Left forelimb (tissue), 1 donor: ENCODE results near the gene TBCD.

ENCODE experiments used
- DNase-seq: peaks from one replicate; pipeline ENCODE4 v3.0.0-alpha.2; 2018; ENCODE audit warnings: low spot score

TBCD gene

DNA sequence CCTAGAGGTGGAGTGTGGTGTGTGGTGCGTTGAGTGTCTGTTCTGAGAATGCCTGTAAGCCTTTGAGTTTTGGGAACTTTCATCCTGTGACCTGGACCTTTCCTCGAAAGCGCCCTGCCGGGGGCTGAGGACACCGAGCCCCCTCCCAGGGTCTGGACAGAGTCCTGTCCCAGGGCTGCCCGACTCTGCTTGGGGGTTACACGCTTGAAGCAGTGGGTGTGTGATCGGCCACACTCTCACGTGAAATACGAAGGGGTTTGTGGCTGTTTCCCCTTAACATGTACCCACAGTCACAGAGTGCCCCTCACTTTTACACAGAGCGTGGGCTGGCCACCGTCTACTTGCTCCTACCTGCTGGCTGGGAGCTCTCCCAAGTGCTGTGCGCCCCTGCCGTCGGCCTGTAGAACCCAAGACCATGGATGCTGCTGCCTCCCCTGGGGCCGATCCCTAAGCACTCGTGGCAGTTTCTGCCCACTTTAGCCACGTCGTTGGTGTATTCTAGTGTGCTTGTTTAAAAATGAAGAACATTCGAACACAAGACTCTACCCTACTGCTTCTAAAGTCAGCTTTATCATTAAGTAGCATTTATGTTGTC lies 81.1 kb downstream of the TBCD start:
- DNase-seq = no peak

- DNase-seq = no peak
These were observed 83.3 kb downstream of the TBCD start for GRCh38 chr17:82835122-82835521.

- no peak for DNase-seq
These were observed 84.1 kb downstream of the TBCD start for GRCh38 chr17:82835766-82836512.

- no peak for DNase-seq
These were observed 85.0 kb downstream of the TBCD start for GRCh38 chr17:82836823-82837357.

- DNase-seq = no peak
These were observed 85.9 kb downstream of the TBCD start for GRCh38 chr17:82837586-82838320.

DNA sequence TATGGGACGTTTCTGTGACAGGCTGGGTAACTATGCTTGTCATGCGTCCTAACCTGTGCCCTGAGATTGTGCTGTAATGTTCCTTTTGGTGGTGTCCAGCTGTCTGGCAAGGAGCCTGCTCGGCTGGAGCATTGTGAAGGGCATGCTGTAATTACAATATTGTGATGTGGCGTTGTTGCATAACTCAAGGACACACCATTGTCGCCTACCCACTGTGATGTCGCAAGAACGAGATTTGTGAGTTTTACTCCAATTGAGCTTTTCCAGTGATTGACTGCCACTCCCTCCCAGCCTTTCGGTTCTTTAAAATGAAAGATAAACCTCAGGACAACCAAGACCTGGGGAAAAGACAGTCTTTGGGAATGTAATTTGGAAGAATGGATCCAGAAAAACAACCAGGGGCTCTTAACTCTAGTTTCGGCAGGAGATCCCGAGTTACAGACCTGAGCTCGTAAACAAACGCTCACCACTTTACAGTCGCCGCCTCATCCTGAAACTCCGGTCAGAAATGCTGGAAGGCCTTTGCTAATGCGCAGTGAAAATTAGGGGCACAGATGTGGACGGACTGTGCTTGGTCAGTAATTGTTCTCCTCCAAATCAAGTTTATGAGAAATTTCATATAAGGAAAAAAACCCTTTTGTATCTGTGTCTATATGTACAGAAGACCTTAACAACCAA lies 86.7 kb downstream of the TBCD start:
- no peak for DNase-seq

GRCh38 chr17:82839617-82840292 lies 87.9 kb downstream of the TBCD start, which contains the start of gene ZNF750:
Gene ZNF750 (minus strand): TSS chr17:82840022. CDS start chr17:82832454, 7,568 bp downstream.
- no peak for DNase-seq

DNA sequence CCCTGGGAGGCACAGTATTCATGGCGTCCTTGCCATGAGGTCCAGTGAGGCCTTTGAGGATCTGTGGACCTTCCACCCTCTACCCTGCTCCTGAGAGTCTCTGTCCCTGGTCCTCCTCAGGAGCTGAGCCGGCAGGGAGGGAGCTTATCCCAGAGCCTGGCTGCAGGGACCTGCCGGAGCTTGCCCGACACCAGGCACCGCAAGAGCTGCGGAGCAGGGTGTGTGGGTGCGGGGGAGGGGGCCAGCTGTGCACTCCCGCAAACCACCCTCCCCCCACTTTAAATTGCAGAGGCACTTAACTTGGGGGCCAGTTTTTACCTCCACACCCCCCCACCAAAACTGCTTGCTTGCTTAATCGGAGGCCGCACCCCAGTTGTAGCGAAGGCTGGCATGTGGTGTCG lies 88.6 kb downstream of the TBCD start:
- no peak for DNase-seq

DNA sequence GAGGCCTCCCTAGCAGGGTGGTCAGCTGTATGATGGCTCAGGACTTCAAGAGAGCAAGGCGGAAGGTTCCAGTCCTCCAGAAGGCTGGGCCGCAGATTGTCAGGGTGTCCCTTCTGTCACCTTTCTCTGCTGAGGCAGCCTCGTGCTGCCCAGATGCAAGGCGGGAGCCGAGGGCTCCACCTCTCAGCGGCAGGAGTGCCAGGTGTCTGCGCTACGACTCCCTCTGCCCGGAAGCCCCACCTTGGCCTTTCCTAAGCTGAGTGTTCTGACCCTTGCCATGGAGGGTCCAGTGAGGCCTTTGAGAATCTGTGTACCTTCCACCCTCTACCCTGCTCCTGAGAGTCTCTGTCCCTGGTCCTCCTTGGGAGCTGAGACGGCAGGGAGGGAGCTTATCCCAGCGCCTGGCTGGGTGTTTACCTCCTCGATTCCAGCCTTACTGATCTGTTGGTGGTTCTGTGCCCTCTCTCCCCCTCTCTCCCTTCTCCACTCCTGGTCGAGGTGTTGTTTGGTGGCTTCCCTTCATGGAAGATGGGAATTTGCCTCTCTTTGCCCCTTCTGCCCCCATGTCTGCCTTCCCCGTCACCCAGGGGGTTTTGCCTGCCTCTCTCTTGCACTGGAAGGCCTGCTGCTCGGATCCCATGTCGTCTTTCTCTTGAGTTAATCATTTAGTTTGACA lies 90.2 kb downstream of the TBCD start:
- DNase-seq = no peak

- no peak for DNase-seq
These were observed 92.2 kb downstream of the TBCD start for GRCh38 chr17:82843904-82844680.

DNA sequence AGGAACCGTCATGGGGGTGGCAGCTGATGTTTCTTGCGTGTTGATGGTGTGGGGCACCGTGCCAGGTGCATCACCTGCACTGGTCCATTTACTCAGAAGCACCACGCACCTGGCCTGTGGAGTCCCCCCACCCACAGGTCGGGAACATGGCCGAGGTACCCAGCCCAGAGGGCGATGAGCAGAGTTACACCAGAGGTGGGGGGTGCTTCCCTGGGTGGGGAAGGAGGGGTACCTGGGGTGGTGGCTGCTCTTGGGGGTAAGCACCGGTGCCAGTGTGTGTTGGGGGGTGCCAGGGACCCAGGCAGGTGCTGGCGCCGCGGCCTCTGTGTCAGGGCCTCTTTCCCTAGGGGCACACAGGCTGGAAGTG lies 92.9 kb downstream of the TBCD start:
- no peak for DNase-seq

- DNase-seq = no peak
These were observed 93.4 kb downstream of the TBCD start for GRCh38 chr17:82845163-82845807.

DNA sequence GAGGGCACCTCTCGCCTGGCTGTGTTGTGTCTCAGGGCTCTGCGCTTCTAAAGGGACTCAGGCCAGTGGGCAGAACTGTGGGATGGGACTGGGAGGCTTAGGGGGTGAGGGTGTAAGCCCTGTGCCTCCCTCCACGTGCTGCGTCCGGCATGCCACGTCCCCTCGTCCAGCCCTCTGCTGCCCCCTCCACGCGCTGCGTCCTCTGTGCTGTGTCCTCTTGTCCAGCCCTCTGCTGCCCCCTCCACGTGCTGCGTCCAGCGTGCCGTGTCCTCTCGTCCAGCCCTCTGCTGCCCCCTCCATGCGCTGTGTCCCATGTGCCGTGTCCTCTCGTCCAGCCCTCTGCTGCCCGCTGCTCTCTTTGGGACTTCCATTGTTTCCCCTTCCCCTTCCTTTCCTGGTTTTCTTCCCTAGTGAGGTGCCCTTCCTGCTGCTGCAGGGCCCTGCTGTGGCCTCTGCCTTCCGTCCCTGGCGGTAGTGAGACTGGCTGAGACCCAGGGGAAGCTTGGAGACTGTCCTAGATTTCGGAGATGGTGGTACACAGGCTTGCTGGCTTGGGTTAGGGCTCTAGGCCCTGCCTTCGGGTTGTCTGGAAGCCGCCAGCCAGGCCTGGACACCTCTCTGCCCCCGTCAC lies 94.3 kb downstream of the TBCD start:
- no peak for DNase-seq

- DNase-seq = no peak
These were observed 96.2 kb downstream of the TBCD start for GRCh38 chr17:82848022-82848592.

DNA sequence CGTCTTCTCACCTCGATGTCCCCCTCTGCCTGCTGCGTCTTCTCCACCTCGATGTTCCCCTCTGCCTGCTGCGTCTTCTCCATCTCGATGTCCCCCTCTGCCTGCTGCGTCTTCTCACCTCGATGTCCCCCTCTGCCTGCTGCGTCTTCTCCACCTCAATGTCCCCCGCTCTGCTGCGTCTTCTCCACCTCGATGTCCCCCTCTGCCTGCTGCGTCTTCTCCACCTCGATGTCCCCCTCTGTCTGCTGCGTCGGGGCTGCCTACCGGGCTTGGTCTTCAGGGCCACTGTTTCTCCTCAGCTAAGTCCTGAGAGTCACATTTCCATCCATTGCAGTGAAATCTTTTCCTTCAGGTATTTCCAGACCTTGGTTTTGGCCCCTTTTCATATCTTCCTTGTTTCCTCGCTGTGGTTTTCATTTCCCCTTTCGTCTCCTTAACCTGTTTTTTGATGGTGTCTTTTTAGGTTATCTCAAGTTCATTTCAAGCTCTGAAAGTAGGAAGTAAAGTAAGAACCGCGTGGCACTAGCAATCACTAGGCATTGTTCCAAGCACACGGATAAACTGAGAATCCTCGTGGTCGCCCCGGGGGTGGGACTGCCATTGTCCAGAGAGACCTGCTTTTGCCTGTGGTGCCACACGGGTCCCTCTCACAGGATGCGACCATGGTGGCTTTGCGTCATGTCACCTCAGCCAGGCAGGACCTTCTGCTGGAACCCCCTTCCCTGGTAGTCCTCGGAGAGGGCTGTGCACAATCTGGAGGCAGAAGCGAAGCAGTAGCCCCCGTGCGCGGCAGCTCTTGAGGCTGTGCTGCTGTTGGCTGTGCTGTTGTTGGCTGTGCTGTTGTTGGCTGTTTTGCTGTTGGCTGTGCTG lies 97.4 kb downstream of the TBCD start:
- DNase-seq = no peak

DNA sequence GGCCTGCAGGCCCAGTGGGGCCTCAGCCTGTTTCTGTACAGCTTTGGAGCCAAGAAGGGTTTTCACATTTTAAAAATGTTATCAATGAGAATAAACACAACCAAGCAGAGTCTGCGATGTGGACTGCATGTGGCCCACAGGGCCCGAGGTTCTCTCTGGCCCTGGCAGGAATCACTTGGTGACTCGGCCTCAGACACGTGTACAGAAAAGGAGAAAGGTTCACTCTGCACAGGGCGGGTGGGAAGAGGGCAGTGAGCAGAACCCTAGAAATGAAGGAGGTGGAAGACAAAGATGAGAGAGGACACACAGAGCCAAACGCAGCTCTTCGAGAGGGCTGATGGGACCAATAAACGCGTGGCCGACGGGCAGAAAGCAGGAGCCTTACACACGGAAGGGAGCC lies 99.5 kb downstream of the TBCD start:
- no peak for DNase-seq

DNA sequence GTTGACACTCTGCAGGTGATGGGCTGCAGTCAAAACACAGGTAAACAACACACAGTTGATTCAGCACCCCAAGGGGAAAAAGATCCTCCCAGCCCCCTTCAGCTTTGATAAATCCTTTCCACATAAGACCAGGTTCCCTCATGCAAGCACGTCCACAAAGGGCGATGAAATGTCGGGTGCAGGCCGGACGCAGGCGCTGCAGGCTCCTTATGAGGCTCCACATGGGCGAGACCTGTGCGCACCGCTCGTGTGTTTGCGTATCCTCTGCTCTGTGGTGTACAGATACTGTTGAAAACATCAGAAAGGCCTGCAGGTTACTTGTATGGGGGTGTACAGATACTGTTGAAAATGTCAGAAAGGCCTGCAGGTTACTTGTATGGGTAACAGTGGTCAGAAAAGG lies 102.4 kb downstream of the TBCD start:
- DNase-seq = no peak

DNA sequence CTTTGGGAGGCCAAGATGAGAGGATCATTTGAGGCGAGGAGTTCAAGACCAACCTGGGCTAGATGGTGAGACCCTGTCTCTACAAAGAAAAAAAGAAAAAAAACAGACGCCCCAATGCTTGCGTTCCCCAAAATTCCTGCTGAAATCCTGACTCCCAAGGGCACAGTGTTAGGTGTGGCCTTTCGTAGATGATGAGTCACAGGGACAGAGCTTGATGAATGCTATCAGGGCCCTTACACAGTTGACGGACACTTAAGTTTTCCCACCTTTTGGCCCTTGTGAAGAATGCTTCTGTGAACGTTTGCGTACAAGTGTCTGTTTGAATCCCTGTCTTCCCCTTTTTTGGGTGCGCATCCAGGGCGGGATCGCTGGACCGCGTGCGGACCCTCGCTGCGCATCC lies 104.5 kb downstream of the TBCD start:
- DNase-seq = no peak
